ENCODE data around the gene OCIAD1. TPM values are rescaled to one million over a fixed set of nuclear protein-coding genes. Genes with fewer than 3 reads are reported as not detected.

Gene OCIAD1
- total RNA-seq, 3 donors from 2014 or later (not counting 1 experiment from before 2014, with no cell fraction given), result 91.4 to 117 (median 93.7) TPM

DNA sequence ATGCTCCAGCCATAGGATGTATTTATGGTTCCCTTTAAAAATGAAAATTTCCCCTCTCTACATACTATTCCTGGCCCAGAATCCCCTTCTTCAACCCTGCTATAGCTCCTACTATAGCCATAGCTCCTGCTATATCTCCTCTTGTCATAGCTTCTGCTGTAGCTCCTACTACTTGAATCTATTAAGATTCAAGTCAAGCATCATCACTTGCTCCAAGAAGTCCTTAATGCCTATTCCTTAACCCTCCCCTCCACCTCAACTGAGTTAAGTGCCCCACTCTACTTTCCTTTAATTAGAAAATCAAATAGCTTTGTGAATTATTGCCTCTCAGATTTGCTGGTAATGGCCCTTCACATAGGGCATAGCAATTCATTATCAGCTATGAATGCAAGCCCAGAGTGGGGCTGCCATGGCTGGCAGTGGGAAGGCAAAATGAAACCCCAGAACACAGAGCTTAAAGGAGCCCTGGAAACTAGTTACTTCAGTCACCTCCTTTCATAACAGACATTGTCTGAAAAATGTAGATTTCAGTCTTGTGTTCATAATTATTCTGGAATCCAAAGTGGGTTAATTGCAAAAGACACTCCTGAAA lies 60.2 kb downstream of the OCIAD1 start:
- Histone ChIP-seq H3K4me3 (ENCODE audit: low read length) (no peak overlapping the region), H3K27ac (ENCODE audit: low read length) (no peak overlapping the region), H3K27me3 (ENCODE audit: control insufficient read depth, insufficient read depth, low read length) (no peaks in the 10 kb centered on the region), H3K36me3 (ENCODE audit: control insufficient read depth, insufficient read depth, low read length) (peaks cover 42% of the 10 kb centered on the region), H3K9me3 (ENCODE audit: control insufficient read depth, insufficient read depth, low read length) (no peaks in the 10 kb centered on the region), H3K4me1 (ENCODE audit: control insufficient read depth, insufficient read depth, low read length) (no peaks in the 10 kb centered on the region)
- Mint-ChIP-seq H3K4me3 (no peak overlapping the region), H3K27me3 (ENCODE audit: low read depth in 2 of 2) (no peaks in the 10 kb centered on the region), H3K27ac (no peak overlapping the region), H3K9me3 (no peaks in the 10 kb centered on the region), H3K4me1 (no peaks in the 10 kb centered on the region), H3K36me3 (peaks cover 44% of the 10 kb centered on the region)
- TF ChIP-seq, protein P1, sequence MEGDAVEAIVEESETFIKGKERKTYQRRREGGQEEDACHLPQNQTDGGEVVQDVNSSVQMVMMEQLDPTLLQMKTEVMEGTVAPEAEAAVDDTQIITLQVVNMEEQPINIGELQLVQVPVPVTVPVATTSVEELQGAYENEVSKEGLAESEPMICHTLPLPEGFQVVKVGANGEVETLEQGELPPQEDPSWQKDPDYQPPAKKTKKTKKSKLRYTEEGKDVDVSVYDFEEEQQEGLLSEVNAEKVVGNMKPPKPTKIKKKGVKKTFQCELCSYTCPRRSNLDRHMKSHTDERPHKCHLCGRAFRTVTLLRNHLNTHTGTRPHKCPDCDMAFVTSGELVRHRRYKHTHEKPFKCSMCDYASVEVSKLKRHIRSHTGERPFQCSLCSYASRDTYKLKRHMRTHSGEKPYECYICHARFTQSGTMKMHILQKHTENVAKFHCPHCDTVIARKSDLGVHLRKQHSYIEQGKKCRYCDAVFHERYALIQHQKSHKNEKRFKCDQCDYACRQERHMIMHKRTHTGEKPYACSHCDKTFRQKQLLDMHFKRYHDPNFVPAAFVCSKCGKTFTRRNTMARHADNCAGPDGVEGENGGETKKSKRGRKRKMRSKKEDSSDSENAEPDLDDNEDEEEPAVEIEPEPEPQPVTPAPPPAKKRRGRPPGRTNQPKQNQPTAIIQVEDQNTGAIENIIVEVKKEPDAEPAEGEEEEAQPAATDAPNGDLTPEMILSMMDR (IDR thresholded peaks at IDR 0.05), result no peak
- intact Hi-C loops (cut with micrococcal nuclease), result no loop called here
- no peak for ATAC-seq
- DNase-seq, result no peak

GRCh38 chr4:48896845-48897244 lies 66.0 kb downstream of the OCIAD1 start:
- Histone ChIP-seq H3K27ac (ENCODE audit: low read length) (no peak overlapping the region), H3K36me3 (ENCODE audit: control insufficient read depth, insufficient read depth, low read length) (peaks cover 40% of the 10 kb centered on the region), H3K4me1 (ENCODE audit: control insufficient read depth, insufficient read depth, low read length) (no peaks in the 10 kb centered on the region), H3K4me3 (ENCODE audit: low read length) (no peak overlapping the region), H3K9me3 (ENCODE audit: control insufficient read depth, insufficient read depth, low read length) (no peaks in the 10 kb centered on the region), H3K27me3 (ENCODE audit: control insufficient read depth, insufficient read depth, low read length) (no peaks in the 10 kb centered on the region)
- peaks cover 0 to 14% of the 10 kb centered on the region in 2 donors for H3K4me1 Mint-ChIP-seq
- ATAC-seq (no peak), DNase-seq (no peak)
- no peaks in the 10 kb centered on the region for H3K9me3 Mint-ChIP-seq
- TF ChIP-seq, protein P1 (IDR thresholded peaks at IDR 0.05), result no peak
- intact Hi-C loops (cut with micrococcal nuclease), result no loop called here
- H3K27ac Mint-ChIP-seq, result no peak overlapping the region
- H3K4me3 Mint-ChIP-seq, result no peak overlapping the region
- no peaks in the 10 kb centered on the region for H3K27me3 Mint-ChIP-seq (ENCODE audit: low read depth in 2 of 2)
- peaks cover 26% of the 10 kb centered on the region for H3K36me3 Mint-ChIP-seq
- WGBS (ENCODE audit: insufficient coverage), result 99% methylated on average over 3 of the region's 3 CpGs

DNA sequence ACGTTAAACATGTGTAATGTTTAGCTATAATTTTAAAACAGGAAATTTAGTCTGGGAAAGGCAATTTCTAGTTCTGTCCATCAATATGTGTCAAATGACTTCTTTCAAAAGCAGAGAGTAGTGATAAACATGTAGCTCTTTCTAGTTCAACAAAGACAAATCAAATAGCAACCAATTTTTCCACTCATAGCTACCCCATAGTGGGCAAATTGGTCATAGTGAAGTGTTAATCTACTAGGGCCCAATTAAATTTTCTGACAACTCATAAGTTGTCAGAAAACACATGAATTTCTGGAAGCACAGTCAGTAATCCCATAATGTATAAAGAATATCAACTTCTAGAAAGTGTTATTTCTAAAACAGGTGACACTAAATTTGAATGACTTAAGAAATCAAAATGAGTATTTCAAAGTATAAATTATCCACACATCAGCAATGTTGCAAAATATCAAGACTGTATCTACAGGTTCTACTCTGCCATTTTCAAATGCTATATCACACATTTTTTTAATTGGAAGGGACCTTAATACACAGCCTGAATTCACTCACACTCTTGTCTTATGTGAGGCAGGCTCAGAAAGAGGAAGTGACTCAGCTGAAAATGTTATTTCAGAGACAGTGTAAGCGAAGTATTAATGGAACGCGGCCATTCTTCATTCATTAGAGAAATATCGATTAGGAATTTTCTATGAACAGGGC lies 68.0 kb downstream of the OCIAD1 start:
- Mint-ChIP-seq H3K9me3 (no peaks in the 10 kb centered on the region), H3K27ac (no peak overlapping the region), H3K4me1 (peaks cover 0 to 14% of the 10 kb centered on the region in 2 donors), H3K36me3 (peaks cover 11% of the 10 kb centered on the region), H3K27me3 (ENCODE audit: low read depth in 2 of 2) (no peaks in the 10 kb centered on the region), H3K4me3 (no peak overlapping the region)
- no peak overlapping the region for H3K27ac ChIP-seq (ENCODE audit: low read length)
- H3K9me3 ChIP-seq (ENCODE audit: control insufficient read depth, insufficient read depth, low read length), result no peaks in the 10 kb centered on the region
- no peak for DNase-seq
- TF ChIP-seq, protein P1 (IDR thresholded peaks at IDR 0.05), result no peak
- WGBS (ENCODE audit: insufficient coverage), result 31% methylated on average over 4 of the region's 5 CpGs
- peaks cover 33% of the 10 kb centered on the region for H3K36me3 ChIP-seq (ENCODE audit: control insufficient read depth, insufficient read depth, low read length)
- ATAC-seq, result no peak
- H3K4me1 ChIP-seq (ENCODE audit: control insufficient read depth, insufficient read depth, low read length), result no peaks in the 10 kb centered on the region
- no peaks in the 10 kb centered on the region for H3K27me3 ChIP-seq (ENCODE audit: control insufficient read depth, insufficient read depth, low read length)
- H3K4me3 ChIP-seq (ENCODE audit: low read length), result no peak overlapping the region
- intact Hi-C loops (cut with micrococcal nuclease), result no loop called here

DNA sequence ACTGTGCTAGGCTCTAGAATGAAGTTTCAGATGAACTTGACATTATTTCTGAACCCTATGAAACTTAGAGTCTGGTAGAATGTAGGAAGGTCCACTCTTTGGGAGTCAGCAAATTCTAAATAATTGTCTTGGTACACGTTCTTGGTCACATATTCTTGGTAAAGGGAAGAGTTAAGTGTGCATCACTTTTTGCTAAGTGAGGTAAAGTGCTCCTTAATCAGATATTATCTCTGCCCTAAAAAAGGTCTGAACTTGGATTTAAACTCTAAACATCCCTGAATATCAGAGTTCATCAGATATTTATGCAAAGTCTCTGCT lies 68.5 kb downstream of the OCIAD1 start:
- H3K9me3 ChIP-seq (ENCODE audit: control insufficient read depth, insufficient read depth, low read length), result no peaks in the 10 kb centered on the region
- Mint-ChIP-seq H3K27ac (no peak overlapping the region), H3K4me3 (no peak overlapping the region), H3K36me3 (peaks cover 11% of the 10 kb centered on the region), H3K27me3 (ENCODE audit: low read depth in 2 of 2) (no peaks in the 10 kb centered on the region), H3K4me1 (peaks cover under 1 to 14% of the 10 kb centered on the region in 2 donors), H3K9me3 (no peaks in the 10 kb centered on the region)
- intact Hi-C loops (cut with micrococcal nuclease), result no loop called here
- DNase-seq (no peak), ATAC-seq (no peak)
- no peak overlapping the region for H3K27ac ChIP-seq (ENCODE audit: low read length)
- H3K27me3 ChIP-seq (ENCODE audit: control insufficient read depth, insufficient read depth, low read length), result no peaks in the 10 kb centered on the region
- H3K4me3 ChIP-seq (ENCODE audit: low read length), result no peak overlapping the region
- TF ChIP-seq, protein P1 (IDR thresholded peaks at IDR 0.05), result no peak
- H3K4me1 ChIP-seq (ENCODE audit: control insufficient read depth, insufficient read depth, low read length), result no peaks in the 10 kb centered on the region
- WGBS (ENCODE audit: insufficient coverage), result no CpG with 5 or more reads among the region's 1 CpG
- peaks cover 36% of the 10 kb centered on the region for H3K36me3 ChIP-seq (ENCODE audit: control insufficient read depth, insufficient read depth, low read length)
